NOMO-1 (cell line): ENCODE results near the gene PIEZO2.

ENCODE experiments used
- DNase-seq, 2 experiments: peaks; one replicate each; lab custom pipeline; 2025; ENCODE audit not compliant: unreplicated experiment in 2 of 2; lab: John Stamatoyannopoulos, UW

Gene PIEZO2

DNA sequence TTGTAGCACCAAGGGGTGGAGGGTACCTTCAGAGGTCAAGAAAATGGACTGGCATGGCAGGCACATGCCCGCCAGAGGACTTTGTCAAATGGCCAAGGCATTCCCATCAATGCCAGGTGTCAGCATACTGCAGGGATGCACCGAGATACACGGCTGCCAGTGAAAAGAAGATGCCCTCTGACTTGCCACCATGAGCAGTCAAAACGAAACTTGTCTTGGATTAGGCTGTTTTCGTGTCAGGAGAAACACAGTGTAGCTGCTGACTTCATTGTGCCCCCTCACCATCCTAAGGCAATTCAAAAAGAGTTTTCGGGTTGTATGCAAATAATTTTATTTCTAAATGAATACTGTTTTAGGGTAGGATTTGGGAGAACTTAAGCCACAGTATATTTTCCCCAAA, 442.1 kb downstream of the PIEZO2 start:
- no peak for DNase-seq

DNA sequence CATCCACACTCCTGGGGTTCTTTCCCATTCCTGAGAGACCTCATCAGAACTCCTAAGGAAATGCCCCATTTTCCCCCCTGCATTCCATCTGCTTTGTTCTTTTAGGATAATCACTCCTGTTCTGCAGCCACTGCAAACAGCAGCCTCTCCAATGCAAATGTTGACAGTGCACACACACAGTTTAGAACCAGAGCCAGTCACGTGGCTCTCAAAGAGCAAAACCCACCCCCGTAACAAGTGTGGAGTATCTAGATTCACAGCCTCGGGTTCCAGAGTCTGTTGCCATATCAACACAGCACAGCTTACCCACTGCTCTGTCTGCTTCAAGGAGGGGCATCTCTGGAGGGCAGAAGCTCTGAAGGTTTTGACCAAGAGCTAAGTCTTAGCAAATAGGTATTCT, 443.6 kb downstream of the PIEZO2 start:
- DNase-seq, result no peak

DNA sequence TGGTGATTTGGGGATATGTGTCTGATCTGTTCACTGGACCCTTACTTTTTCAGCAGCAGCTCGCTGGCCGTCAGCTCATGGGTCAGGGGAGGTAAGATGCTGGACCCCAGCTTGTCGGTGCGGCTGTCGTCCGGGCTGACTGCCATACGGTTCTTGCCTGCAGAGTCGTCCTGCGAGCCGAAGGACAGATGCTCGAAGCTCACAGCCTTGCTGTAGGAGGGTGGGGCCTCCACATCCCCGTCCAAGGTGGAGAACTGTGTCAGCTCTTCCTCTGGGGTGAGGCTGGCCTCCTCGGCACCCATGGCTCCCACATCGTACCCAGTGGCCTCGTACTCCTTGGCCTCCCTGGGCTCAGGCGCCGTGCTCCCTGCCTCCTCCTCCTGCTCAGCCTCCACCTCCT, 444.1 kb downstream of the PIEZO2 start:
- no peak for DNase-seq

DNA sequence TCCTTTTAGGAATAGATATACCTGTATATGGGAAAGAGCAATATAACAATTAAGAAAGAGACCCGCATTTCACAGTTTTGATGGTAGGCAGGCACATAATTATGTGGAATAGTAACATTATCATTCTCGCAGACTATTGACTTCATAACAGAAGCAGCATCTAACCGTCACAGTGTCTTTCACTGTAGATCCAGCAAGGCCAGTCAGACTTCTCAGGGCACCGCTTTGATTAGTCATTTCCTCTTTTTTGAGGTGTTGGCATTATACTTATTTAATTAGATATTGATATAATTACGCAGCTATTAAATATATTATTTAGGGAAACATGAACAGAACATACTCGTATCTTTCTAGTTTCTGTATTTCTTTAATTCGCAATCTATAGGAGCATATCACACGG, 447.2 kb downstream of the PIEZO2 start:
- DNase-seq, result no peak

DNA sequence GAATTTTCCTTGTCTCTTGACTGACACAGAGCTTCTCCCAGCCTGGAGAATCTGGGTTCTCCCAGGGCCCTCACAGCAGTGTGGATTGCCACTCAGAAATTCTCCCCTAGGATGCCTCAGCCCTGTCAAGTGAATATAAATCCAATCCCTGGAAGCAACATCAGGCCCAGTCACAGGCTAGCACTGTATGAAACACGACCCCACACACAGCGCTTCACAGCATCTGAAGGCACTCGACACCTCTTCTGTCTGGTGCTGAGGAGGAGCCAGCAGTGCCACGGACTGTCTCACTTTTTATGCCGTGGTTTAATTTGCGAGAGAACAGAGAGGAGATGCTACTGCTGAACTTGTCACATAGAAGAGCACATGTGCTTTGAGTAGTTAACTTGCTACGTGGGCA, 459.0 kb downstream of the PIEZO2 start:
- DNase-seq, result no peak

DNA sequence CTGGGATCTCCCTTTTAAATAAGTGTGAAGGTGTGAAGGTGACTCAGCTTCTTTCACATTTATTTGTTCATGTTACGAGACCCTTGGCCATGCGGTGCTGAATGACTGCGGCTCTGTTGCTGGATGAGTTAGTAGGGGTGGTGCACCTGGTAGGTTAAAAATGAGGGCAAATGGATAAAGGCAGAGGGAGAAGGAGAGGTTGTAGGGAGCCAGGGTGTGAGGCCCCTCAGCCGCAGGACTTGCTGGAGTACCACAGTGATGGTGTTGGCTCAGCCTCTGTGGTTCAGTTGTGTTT, 459.4 kb downstream of the PIEZO2 start:
- no peak for DNase-seq

DNA sequence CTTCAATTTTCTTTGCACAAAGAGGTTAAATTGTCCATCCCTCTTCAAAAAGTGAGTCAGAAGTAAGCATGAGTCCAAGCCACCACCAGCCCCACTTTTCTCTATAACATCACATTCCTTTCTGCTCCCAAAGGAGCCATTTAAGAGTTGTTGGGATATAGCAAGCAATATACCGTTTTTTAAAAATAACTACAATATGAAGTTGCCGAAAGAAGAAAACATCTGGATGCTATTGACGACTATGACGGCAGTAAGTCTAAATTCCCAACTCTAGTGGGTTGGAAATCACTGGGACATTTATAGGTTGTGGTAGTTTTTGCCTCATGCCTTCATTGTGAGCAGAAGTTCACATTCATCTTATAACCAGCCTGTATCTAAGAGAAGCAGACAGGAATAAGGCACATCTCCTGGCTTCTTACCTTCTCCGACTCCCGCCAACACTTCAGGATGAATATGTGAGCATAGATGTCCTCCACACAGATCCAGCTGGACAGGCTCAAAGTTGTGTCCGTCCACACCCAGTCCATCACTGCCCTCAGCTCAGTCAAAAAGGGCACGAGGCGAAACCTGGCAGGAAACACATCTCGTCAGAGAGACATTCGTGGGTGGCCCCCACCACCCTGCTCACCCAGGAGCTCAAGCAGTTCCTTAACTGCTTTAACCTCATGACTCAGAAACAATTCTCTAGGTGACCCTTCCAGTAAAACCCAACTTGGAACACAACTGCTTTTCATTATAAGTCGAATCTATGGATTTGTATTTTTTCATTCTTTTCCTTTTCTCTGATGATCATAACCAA, 459.9 kb downstream of the PIEZO2 start:
- DNase-seq, result no peak

DNA sequence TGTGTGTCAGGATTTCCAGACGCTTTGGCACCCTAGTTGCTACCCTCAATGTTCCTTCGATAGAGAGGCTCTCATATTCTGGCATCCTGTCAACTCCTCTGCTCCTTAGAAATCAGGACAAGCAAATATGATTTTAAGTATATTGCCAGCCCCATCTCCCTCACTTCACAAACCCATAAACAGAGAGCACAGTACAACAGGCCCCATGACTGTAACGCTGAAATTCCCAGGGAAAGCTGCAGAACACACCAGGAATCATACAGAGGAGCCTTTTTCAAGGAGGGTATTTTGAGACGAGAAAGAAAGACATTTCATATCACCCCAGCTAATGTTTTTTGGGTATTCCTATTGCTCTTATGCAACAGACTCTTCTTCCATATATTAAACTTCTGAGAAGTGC, 460.6 kb downstream of the PIEZO2 start:
- no peak for DNase-seq

DNA sequence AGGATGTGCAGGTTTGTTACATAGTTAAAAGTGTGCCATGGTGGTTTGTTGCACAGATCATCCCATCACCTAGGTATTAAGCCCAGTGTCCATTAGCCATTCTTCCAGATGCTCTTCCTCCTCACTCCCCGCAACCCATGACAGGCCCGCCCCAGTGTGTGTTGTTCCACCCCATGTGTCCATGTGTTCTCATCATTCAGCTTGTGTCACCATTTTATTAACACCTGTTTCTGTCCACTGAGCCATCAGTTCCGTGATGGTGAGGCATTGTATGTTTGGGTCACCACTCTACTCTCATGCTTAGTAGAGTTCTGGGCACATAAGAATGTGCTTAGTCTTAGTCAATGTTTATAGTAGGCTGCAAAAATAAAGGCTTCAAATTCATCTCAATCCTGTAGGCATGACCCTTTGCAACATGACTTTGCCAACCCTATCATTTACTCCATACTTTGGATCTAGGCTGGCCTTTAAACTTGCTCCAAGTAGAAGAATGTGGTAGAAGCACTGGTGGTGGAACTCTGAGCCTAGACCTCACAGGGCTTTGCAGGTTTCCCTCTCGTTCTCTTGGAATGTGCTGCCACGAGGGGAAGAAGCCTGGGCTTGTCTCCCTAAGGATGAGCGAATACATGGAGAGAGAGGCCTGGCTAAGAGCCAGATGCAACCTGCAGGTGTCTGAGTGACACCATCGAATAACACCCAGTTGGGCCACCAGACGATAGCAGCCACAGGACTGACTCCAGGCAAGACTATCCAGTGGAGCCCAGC, 462.0 kb downstream of the PIEZO2 start:
- no peak for DNase-seq

DNA sequence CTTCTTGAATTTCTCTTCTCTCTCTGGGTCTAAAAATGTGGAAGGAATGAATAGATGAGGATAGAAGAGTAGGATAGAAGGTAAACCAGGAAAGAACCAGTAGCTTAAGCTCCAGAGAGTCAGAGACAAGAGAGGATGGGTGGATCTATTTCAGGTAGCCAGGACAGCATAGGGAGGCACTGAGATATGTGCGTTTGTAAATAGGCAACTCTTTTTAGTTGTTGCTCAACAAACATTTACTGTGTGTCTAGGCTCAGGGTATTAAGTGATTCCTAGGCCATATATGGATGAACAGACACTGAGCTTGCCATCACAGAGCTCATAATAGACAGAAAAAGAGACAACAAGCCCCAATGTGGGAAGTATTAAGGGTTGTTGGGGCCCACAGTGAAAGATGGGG, 463.1 kb downstream of the PIEZO2 start:
- DNase-seq, result no peak

DNA sequence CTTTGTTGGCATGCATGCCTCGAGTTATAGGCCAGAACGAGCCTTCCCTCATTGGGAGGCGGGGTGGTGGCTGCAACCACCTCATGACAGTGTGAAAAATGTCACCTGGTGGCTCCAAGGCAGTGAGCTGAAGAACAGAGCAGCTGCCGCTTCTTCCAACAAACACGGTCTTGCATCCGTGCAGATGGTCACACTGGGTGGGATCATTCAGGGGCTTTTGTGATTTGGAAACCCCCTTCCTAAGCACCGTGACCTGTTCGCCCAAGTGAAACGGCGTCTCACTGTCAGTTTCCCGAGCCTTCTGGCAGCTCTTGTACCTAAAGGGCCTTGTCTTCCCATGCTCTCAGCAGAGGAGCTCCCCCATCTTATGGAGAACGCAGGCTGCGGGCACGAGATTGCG, 463.9 kb downstream of the PIEZO2 start:
- DNase-seq, result no peak

DNA sequence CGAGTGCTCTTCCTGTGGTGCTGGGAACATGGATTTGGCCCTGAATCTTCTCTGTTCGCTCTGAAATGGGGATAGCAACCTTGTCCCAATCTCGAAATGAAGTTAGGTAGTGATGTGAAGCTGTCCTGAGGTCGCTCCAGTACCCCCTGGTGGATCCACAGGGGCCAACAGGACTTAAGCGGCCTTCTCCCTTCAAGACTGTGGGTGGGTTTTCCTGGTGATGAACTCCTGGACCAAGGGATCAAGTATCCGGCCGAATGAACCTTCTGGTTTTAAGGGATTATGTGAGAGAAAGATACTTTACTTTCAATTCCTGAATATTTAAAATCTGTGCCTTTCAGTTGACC, 467.0 kb downstream of the PIEZO2 start:
- no peak for DNase-seq

DNA sequence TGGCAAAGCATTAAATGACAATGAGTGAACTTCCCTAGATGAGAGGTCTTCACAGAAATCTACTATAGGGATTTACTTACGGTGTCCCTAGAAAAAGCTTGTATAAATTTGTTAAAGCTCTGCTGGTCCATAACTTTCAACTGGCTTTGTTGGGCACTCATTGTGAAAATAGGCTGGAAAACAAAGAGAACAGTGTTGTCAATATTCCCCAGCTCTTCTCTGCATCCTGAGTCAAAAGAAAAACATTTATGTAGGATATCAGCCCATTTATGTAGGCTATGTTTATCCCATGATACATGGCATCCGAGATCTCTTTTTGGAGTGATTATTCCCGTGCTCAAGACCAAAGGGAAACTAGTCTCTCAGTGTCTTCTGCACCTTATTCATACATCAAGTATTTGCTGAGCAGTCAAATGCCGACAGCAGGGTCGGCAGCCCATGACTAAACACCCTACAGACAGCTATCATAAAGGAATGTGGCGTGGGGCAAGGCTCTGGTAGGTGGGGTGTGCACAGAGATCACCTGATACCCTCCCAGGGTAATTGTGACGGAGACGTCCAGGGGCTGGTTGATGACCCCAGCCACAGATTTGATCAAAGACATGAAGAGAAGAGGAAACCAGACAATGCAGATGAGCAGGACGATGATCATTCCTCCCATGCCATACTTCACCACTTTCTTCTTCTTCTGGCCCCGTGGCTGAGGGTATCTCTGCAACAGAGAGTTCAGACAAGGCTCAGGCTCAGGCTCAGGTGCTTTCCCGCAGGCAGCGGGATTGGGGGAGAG, 467.6 kb downstream of the PIEZO2 start:
- no peak for DNase-seq

DNA sequence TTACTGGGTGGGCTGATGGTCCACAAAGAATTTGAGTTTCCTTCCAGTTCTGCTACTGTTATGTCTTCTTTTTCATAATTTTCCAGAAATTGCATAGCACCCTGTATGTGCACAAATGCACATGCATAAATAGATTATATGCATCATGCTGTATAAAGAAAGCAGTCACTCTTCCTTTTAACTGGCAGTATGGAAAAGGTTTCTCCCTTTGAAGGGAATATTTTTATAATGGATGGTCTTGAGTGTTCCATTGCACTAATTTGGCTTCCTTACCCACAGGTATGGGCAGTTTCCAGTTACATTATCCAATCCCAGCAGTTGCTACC, 469.1 kb downstream of the PIEZO2 start:
- DNase-seq, result no peak

DNA sequence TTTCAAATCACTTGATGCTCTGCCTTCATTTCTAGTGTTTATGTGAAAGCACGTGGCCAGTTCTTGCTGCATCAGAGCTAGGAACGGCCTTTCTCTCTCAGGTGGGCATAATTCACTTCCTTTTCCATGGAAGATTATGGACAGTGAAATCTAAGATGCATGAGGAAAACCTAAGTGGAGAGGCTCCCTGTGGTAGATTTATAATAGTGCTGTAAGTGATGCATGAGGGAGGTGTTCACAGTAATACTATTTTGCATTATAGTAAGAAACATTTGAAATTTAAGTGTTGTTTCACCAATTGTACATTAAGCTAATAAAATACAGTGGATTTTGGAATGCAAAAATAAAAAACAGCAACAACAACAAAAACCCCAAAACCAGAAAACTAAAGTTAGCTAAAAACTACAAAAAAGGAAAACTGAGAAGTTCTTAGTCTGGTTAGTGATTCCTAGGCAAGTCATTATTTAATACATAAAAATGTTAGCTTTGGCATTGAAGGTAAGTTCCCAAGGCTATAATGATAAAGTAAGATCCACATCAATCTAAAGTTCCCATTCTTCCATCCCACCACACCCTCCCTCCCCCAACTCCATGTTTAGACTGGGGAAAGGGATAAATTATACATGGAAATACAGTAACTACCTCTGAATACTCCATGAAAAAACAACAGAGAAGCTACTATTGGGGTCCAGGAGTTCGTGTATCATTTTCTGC, 469.7 kb downstream of the PIEZO2 start:
- DNase-seq, result no peak

DNA sequence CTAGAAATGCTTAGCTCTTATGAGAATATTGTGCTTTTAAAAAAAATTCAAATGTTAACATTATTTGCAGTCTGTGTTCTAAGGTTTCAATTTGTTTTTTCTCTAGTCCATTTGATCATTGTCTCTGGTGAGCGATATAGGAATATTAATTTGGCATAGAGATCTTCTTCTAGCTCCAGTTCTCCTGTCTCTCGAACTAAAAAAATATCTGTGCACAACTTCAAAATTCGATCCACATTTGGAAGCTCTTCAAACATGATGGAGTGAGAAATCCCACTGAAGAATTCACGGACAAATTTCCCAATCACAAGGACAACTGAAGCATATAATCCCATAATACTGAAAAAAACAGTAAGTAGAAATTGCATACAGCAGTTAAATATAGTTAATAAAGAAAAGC, 477.9 kb downstream of the PIEZO2 start:
- no peak for DNase-seq

DNA sequence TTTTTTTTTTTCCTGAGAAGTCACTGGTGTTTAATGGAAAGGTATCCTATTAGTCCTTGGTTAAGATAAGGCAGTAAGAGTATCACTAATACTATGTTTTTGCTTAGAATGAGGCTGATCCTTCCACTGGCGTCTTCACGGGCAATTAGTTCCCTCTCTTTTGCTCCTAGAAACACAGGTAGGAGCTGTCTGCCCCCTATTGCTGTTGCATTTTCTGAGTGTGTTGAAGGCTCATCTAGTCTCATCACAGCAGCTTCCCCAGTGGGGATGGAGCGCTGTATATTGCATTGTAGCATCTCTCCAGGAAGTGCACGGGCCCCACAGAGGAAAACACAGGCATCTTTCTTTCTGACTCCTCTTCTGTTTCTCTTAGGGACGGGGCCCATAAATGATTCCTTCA, 478.5 kb downstream of the PIEZO2 start:
- DNase-seq, result no peak

DNA sequence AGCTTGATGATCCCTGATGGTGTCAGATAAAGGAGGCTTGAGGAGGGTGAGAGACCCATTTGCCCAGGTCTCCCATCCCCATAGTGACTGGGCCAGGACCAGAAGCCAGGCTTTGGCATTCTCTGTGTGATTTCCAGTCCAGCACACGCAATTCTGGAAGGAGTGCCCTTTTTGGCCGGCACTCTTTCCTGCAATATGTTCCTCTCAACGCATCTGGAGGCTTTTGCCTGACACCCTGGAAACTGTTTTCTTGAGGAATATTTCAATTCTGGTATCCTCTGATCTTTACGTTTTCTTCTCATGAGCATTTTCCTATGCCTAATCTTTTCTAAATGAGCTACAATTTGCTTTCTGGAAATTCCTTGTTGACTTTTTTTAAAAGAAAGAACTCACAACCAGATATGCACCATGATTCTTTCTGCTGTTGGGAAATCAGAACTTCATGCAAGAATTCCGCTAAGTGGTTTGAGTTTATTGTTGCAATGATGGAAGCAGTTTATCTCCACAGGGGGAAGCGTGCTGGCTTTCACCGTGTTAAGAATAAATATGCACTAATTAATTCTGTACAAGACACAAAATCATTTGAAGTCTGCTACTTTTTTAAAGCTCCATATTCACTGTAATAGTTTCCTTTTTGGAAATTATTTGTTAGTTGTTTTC, 479.8 kb downstream of the PIEZO2 start:
- DNase-seq, result no peak

DNA sequence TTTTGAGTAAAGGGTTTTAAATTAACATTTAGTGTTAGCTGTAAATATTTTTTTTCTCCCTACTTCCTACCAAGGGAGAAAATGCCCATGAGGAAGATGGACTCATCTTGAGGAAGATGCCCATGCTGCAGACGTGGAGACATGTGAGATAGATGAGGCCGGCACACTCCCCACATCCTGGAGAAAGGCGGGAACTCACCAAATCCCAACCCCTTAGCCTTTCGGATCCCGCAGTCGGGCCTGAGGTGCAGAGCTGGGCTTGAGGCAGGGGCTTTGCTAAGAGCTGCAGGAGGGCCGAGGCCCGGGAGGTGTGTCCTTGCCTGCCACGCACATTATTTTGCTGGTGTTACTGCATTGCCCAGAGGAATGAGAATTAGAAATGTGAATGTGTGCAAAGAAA, 485.6 kb downstream of the PIEZO2 start:
- no peak for DNase-seq

DNA sequence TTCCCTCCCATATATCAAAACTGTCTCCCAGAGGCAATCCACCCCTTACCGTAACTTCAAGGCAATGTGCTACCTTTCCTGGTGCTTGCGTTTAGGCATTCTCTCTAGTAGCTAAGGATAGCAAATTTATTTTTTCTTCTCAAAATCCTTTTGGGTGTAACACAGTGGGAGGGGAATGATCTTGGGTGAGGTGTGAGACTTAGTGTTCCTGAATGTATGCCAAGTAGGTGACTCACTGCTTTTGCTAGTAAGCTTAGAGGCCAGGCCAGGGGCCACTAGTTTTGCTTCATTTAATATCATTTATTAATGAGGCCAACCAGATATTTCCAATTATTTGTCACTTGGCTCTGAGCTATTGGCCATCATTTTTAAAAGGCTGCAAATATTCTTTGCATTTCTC, 488.1 kb downstream of the PIEZO2 start:
- DNase-seq, result no peak
